Stimulated activated CD4-positive, alpha-beta T cell treated with anti-CD3 and anti-CD28 coated beads, Interleukin-1b, Interleukin-23, amount 100 ng/mL, for 48 hours (primary cell): ENCODE data around the gene PTK6.
A peak's percentile ranks its signal among the peaks of the same experiment; 100 is the strongest.
"Not testable (repeated sequence)": the region's sequence is repeated elsewhere in the genome, so short reads cannot be mapped to it uniquely, and the experiment has no call there.

Experiments used
- DNase-seq: peaks from one replicate; pipeline ENCODE4 v3.0.0-alpha.2; 2020

The PTK6 gene

DNA sequence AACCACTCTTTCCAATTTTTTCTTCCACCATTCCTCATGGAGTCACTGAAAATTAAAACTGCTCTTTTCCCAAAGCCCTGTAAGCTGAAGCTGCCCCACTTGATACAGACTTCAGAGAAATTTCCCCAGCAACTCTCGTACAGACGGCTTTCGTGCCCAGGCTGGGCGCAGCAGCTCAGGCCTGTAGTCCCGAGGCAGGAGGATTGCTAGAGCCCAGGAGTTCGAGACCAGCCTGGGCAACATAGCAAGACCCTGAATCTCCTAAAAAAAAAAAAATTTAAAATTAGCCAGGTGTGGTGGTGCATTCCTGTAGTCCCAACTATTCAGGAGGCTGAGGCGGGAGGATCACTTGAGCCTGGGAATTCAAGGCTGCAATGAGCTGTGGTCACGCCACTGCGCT, 10.0 kb downstream of the PTK6 start:
- DNase-seq, result no peak

DNA sequence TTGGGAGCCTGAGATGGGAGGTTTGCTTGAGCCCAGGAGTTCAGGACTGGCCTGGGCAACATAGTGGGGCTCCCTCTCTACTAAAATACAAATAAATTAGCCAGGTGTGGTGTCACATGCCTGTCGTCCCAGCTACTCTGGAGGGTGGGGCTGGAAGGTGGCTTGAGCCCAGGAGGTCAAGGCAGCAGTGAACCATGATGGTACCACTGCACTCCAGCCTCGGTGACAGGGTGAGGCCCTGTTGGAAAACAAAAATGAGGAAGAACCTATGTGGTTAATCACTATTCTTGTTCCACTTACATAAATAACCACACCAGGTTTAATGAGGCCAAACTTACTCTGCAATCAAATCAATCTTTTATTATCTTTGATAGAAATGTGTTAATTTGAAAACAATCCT, 11.2 kb downstream of the PTK6 start:
- no peak for DNase-seq

DNA sequence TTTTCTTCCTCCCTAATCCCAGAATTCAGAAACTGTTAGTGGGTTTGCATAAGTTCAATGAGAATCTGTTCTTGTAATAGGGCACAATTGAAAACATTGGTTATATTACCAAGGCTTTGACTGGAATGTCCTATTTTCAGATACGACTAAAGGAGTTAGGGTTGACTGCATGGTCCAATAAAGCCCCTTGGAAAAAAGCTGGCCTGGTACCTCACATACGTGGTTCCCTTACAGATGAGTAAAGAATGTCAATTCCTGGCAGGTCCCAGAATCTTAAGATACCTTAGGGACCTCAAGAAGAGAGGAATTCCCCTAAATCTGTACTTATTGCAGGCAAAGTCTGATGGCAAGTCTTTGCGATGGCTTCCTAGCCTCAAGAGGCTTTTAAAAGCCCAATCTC, 12.0 kb downstream of the PTK6 start:
- DNase-seq, result no peak

DNA sequence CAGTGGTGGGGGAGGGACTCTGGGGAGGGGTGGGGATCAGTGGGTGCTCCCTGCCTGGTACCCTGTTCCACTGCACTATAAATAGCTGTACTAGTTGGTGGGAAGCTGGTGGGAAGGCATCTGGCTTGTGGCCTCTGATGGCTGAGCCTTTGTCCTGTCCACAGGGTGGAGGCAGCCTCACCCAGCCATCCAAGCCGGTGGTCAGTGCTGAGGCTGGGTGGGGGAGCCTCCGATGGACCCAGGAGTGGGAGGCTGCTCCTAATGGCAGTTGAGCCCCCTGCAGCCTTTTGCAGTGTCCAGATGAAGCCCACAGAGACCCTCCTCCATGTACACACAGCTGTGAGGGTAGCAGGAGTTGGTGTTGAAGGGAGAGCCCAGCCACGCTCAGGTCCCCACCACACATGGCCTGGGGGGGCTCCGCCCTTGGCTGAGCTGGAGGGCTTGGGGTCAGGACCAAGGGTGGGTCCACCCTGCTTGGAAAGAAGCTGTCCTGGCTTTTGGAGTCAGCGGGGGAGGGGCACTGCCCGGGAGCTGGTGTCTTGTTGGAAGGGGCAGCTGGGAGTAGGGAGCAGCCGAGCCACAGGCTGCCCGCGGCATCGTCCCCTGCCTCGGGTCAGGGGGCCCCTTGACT, 14.1 kb downstream of the PTK6 start:
- DNase-seq, result peak; percentile 5

DNA sequence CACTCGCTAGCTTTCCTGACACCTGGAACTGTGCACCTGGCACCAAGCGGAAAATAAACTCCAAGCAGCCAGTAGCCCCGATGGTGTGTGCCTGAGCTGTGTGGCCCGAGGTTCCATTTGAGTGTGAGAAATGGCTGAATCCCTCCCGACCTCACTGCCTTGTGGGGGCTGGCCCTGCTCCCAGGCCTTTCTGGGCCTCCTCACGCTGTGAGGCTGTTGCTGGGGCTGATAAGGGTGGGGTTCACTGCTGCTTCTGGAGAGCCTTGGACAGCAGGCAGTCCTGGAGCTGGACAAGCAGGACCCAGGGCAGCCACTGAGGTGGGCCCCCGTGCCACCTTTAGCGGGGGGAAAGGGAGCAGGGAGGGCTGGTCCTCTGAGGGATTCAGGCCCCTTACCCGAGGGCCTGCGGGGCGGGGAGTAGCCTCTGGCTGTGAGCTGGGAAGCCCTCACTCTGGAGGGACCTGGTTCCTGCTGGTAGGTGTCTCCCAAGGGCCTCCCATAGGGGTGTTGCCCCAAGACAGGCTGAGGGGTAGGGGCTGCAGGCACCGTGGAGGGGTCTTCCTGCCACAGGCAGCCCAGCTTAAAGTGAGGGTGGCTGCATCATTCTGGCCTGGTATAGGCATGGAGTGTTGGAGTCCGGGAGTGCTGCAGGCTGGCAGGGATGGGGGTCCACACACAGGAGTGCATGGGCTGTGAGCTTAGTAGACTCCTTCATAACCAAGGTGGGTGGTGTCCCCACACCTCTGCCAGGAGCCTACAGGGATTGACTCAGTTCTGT, 14.9 kb downstream of the PTK6 start:
- DNase-seq, result no peak

DNA sequence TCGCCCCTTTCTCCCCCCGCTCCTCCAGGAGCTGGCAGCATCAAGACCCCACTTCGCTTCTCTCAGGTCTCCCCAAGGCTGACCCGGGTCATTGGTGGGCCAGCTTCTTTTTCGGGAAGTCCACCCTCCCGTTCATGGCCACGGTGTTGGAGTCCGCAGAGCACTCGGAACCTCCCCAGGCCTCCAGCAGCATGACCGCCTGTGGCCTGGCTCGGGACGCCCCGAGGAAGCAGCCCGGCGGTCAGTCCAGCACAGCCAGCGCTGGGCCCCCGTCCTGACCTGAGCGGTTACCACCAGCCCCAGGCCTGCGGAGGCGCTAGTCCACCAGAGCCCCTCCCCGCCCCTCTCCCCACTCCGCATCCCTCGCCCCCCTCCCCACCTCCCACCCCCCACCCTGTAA, 15.6 kb downstream of the PTK6 start:
- DNase-seq, result no peak

DNA sequence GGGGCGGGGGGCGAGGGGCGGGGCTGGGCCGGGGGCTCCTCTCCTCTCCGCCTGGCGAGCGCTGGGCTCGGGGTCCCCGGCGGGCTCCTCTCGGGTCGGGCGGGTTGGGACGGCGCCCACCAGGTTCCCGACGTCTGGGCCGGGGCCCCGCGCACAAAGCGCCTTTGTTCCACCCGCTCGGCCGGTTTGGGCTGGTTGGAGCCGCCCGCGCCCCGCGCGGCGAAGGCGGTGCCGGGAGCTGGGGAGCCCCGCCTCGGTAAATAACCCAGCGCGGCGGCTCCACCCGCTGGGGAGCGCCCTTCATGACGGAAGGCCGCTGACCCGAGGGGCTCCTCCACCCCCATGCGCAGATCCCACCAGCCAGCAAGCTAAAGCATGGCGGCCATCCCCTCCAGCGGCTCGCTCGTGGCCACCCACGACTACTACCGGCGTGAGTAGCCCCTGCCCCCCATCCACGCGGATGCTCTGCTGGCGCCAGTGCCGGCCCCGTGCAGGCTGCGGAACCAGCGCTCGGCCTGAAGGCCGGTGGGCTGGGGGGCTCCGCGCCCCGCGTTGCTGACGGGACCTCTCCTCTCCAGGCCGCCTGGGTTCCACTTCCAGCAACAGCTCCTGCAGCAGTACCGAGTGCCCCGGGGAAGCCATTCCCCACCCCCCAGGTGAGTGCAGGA, 16.1 kb downstream of the PTK6 start:
- DNase-seq, result peak; percentile 69

DNA sequence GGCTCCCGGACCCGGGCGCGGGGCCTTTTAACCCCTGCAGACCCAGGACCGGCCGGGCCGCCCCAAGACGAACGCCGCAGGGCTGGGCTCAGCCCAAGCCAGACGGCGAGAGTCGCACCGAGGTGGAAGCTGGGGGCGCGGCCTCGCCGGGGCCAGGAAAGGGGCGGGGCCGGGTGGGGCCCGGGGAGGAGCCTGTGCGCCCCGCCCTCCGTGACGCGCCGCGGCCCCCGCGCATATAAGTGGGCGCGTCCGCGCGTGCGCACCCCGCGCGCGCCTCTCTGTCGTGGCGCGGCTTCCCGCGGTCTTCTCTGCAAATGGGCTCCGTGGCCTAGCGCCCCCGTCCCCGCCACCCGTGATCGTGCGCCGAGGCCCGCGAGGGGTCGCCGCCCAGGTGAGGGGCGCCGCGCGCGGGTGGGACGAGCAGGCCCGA, 16.7 kb downstream of the PTK6 start, which contains the start of gene PPDPF:
PPDPF (plus strand) TSS at position 262 of the 430 bp plus-strand sequence. CDS start 544 bp downstream, outside the sequence.
- DNase-seq, result peak; percentile 80

DNA sequence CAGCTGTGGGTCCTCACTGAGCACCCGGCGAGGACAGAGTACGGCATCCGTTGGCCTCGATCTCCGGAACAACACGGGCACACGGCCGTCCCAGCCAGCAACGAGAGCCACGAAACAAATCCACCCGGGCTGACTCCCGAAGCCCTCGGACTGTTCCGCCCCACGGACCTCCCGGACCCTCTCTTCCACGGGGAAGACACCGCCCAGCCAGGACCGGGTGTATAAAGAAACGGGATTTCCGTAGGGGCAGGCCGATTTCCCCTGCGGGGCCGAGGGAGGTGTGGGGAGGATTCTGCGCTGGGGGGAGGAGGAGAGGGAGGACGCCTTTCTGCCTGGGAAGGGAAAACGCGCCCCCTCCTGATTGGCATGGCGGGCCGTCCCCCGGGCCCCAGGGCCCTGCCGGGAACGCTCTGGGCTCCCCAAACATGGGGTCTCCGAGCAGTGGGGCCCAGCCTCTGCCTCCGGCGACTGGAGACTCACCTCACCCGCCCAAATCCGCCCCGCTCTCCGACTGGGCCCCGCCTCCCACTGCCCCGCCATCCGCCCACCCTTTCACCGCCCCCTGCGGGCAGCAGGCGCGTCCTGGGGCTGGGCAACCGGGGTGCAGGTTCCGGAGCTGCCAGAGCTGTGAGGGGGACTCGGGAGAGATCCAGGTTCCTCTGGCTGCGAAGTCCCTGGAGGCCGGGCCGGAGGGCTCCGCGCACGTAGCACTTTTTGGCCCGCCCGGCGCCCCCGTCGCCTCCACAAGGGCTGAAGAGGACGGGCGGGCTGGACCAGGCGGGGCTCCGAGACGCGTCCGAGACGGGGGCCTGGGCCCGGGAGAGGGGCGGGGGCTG, 17.3 kb downstream of the PTK6 start:
- peak; percentile 51 for DNase-seq

DNA sequence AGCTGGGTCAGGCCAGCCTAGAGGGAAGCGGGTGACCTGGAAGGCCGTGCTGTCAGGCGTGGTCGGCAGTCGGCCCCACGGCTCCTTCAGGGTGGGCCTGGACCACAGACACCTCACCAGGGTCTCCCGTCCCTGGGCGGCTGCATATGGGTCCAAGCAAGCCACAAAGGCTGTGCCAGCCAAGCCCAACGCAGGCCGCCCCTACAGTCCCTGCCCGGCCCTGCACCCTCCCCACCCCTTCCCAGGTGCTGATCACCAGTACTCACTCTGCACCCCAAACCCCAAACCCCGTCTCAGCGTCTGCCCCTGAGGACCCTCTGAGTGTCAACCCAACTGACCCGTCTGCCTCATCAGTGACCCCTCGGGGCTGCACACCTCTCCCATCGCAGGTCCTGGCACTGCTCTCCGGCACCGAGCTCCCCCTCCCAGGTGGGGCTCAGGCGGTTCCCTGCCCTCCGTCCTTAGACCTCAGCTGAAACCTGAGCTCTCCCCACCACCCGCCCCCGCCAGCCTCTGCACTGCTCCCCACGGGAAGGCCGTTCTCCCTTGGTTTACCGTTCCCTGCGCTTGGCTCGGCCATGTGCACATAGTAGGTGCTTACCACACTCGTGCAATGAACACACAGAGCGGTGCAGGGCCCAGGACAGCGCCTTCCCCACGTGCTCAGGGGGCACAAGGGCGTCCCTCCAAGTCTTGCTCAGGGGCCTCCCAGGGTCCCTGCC, 18.1 kb downstream of the PTK6 start:
- no peak for DNase-seq

DNA sequence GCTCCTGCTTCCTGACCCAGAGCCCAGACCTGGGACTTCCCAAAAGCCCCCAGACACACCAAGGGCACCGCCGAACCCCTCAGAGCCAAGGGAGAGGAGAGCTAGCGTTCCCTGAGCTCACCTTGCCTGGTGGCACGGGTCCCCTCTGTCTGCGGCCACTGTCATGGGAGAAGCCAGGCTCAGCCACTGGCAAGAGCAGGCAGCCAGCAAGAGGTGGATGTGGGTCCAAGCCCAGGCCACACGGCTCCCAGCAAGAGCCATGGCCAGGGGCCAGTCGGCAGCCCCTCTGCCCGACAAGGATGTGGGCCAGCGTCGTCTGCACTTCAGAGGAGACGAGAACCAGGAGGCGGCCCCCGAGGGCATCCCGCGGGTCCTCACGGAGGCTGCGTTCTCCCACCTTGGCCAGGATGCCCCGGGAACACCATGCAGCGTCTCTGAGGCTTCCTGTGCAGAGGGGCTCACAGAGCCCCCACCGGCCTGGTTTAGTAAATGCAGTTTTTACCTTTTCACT, 18.8 kb downstream of the PTK6 start:
- DNase-seq, result no peak

DNA sequence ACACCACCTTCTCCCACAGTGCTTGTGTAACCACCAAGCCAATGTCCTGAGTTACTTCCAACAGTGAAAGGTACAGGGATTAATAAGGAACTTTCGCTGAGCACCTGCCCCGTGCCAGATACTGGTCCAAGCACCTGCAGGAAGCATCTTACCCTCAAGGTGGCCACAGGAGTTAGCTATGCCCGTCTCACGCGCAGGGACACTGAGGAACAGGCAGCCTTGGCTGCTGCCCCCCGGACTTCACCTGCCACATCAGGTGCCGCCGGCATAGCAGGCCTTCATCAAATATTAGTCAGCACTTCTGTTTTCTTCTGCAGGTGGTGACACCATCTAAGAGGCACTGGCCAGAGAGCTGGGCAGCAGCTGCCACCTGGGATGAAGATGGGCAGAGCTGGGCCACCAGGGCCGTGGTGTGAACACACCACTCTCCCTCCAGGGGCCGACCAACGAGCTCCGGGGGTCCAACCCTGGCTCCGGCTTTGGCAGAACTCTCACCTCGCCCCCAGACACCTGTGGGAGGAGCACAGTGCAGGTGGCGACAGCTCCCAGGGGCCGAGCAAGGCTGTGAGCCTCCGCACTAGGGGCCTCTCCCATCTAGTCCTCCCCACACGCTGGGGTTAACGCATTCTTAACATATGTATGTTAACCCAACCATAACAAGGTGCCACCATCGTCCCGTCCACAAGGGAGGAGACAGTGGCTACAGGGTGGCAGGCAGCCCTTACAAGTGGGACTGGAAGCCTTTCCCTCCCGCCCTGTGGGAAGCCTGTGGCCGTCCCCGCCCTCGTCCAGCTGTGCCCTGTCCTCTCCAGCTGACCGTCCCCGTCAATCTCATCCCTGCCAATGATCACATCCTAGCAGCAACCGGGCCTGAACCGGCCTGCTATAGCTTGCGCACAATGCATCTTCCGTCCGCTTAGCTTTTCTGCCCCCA, 19.5 kb downstream of the PTK6 start:
- no peak for DNase-seq

DNA sequence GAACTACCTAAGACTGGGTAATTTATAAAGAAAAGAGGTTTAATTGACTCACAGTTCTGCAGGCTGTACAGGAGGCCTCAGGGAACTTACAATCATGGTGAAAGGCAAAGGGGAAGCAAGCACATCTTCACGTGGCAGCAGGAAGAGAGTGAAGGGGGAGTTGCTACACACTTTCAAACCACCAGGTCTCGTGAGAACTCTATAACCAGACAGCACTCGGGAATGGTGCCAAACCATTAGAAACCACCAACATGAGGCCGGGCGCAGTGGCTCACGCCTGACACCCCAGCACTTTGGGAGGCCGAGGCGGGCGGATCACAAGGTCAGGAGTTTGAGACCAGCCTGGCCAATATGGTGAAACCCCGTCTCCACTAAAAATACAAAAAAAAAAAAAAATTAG, 22.7 kb downstream of the PTK6 start:
- not testable (repeated sequence) for DNase-seq

DNA sequence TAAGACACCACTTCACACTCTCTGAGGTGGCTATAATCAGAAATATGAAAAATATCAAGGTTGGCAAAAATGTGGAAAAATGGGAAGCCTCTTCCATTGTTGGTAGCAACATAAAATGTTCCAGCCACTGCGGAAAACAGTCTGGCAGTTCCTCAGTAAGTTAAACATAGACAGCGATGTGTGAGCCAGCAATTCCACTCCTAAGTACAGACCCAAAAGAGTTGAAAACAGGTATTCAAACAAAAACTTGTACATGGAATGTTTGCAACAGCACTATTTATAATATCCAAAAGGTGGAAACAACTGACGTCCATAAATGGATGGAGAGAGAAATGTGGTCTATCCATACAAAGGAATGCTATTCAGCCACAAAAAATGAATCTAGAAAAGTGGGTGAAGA, 24.0 kb downstream of the PTK6 start:
- DNase-seq, result no peak

DNA sequence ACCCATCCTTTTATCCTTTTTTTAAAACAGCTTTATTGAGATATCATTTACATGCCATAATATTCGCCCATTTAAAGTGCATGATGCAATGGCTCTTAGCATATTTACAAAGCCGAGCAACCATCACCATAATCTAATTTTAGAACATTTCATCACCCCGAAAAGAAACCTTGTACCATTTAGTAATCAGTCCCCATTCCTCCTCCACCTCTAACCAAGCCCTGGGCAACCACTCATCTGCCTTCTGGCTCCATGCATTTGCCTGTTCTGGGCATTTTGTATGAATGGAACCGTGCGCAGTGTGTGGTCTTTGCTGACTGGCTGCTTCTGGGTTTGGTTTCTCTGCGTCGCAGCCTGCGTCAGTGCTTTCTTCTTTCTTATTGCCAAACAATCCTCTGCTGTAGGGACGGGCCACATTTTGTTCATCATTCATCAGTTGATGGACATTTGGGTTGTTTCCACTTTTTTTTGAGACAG, 28.1 kb downstream of the PTK6 start:
- DNase-seq, result no peak

DNA sequence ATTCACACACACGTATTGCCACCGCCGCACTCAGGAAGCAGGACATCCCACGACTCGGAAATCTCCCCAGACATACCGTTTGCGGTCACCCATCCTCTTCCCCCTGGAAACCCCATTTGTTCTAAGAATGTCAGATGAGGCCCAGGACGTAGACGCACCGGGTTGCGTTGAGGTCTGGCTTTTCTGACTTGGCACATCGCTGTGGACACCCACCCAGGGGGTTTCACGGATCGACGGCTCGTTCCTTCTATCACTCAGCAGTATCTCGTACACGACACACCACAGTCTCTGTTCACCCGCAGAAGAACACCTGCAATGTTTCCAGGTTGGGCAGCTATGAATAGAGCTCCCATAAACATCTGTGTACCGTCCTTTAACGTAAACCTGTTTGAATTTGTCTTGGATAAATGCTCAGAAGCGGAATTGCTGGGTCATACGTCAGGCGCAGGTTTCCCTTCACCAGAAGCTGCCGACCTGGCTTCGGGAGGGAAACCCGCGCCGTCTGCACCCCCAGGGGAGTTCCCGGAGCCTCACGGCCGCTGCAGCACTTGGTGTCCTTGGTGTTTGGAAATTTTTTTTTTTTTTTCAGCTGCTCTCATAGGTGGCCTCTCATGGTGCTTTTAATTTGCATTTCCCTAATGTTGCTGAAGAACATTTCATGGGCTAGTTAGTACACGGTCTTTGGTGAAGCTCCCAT, 29.0 kb downstream of the PTK6 start:
- no peak for DNase-seq

DNA sequence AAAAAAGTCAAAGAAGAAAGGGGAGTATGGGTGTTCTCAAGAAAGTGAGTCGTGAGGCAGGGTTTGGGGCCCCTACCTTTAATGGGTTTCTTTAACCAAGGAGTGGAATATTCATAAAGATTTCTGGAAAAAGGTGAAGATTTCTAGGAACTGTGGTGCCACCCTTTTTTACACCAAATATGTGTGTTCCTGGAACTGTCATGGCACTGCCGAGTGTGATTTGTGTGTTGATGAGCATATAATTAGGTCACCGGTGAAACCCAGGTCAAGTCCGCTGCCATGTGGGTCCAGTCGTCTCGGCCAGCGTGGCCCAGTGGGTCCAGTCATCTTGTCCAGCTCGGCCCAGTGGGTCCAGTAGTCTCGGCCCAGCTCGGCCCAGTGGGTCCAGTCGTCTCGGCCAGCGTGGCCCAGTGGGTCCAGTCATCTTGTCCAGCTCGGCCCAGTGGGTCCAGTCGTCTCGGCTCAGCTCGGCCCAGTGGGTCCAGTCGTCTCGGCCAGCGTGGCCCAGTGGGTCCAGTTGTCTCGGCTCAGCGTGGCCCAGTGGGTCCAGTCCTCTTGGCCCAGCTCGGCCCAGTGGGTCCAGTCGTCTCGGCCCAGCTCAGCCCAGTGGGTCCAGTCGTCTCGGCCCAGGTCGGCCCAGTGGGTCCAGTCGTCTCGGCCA, 30.0 kb downstream of the PTK6 start:
- DNase-seq, result no peak

DNA sequence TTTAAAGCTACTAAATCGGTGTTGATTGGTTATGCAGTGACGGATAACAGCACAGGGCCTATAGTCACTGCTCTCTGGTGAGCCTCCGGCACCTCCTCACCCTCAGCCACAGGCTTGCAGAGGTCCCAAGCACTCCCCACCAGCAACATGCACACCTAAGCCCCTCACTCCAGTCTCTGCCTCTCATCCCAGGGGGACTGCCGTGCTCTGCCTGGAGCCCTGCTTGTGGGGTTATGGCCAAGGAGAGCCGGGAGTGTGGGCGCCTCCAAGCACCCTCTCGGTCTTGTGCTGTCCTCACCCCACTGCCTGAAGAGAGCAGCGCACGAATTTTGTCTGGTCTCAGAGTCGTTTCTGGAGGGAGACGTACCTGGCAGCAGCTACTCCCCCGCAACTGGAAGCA, 31.5 kb downstream of the PTK6 start:
- no peak for DNase-seq

DNA sequence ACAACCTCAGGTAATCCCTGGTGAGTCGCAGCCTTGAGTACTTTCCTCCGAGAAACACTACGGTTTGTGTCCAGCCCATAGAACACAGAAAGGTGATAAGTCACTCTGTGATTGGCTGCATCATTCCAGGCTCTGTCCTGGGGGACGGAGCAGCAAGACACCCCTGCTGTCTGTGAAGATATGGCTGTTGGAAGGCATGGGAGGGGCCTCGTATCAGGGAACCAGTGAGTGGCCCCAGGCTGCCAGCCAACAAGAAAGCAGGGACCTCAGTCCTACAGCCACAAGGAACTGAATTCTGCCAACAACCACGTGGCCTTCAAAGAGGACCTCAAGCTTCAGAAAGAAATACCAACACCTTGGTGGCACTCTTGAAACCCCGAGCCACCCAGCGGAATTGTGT, 31.9 kb downstream of the PTK6 start:
- no peak for DNase-seq

DNA sequence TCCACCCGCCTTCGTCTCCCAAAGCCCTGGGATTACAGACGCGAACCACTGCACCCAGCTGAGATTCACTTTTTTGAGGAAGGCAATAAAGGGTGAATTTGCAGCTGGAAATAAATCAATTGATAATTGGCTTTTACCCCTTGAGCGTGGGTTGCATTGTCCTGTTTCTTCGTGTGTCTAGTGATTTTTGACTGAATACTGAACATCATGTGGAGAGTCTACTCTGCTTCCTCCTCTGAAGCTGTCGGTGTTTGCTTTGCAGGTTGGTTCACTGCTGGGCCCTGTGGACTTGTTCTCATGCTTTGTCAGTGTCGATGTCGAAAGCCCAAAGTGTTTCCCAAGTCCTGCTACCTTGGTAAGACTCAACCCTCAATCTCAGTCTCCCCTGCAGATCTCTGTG, 32.5 kb downstream of the PTK6 start:
- DNase-seq, result no peak
